Amygdala (tissue), 56 donors: ENCODE data around the gene OMD.

Experiments used
- DNase-seq, 56 donors: peaks; one replicate each; lab custom pipeline; 2025; lab: John Stamatoyannopoulos, UW

Gene OMD, protein sequence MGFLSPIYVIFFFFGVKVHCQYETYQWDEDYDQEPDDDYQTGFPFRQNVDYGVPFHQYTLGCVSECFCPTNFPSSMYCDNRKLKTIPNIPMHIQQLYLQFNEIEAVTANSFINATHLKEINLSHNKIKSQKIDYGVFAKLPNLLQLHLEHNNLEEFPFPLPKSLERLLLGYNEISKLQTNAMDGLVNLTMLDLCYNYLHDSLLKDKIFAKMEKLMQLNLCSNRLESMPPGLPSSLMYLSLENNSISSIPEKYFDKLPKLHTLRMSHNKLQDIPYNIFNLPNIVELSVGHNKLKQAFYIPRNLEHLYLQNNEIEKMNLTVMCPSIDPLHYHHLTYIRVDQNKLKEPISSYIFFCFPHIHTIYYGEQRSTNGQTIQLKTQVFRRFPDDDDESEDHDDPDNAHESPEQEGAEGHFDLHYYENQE

GRCh38 chr9:92424340-92424739, at the start of gene OMD:
OMD (minus strand) TSS chr9:92424471; CDS start chr9:92417558, 6,913 bp downstream.
- DNase-seq: no peak

DNA sequence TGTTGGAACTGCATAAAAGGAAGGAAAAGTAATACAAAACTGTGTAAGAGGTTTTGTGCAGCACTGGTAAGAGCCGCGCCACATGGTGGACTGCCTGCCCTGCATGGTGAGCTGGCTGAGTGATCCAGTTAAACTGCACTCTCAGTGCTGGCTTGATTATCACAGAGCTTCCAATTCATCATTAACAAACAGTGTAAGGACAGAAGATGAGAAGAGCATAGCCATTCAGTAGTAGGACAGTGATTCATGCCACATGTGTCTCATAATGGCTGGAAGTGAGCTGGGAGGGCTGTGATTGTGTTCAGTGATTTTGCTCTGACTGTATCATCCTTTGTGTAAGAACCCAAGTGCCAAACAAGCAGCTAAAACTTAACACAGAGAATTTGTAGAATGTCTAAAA, 43.9 kb upstream of the OMD start:
- DNase-seq: peak in 11 of 56 donors; percentile 2 to 52 (median 16)

DNA sequence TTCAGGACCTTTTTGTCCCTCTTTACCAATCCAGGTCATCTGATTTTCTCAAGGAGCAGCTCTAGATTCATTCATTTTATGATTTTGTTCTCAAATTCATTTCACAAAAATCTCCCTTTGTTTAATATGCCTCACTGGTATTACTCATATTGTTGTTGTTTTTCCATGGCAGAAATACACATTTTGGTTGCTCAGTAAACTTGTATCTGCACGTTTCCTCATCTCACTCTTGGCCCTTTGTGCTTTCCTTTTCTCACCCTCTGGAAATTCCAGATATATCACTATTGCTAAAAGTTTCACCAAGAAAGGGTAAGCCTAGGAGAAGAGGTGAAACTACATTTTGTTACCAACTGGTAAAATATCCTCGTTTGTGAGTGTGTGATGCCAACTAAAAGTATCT, 43.2 kb upstream of the OMD start:
- DNase-seq: no peak

GRCh38 chr9:92467041-92467440, 42.8 kb upstream of the OMD start:
- DNase-seq: no peak

DNA sequence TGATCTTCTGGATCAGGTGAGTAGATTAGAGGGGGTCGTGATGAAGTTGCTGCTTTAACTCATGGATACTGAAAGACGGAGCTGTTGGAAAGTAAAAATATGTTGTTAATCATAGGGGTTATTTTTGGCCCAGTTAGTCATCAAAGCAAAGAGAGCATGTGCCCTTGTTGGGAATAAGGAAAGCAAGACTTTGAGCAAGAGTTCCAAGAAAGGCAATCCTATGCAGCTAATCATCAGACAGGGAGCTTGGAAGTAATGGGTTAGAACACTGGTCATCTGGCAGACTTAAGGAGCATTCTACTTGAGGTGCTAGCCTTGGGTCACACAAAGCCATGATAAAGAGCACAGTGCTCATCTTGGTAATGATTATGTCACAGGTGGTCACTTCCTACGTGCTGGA, 39.7 kb upstream of the OMD start:
- DNase-seq: no peak

DNA sequence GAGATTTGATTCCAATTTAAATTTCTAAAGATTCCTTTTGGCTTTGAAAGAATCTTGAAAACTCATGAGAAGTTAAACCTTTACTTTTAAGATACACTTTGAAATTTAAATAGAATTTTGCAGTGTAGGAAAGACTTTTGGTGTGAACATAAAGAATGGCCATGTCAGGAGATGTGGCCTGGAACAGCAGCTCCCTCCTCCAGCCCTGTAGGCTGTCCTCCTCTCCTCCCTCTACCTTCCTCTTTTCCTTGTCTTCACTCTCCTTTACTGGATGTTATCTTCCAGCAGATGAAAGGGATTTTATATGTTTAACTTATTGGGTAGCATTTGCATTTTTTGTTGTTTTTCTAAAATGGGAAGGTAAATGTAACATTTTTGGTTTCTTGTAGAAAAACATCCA, 39.1 kb upstream of the OMD start:
- DNase-seq: no peak

DNA sequence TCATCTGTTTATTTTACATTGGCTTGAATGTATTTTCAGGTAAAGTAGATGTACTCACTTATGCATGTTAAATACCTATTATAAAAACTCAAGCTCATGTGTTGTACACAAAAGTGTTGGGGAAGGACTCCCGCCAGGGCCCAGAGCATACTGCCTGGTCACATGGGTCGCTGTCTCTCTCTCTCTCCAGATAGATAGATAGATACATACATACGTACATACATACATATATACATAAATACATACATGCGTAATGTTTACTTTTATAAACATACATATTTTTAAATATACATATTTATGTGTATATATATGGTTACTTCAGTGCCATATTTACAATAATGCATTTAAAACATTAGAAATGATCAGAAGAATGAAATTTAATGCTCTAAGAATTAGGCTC, 33.3 kb upstream of the OMD start:
- DNase-seq: no peak

DNA sequence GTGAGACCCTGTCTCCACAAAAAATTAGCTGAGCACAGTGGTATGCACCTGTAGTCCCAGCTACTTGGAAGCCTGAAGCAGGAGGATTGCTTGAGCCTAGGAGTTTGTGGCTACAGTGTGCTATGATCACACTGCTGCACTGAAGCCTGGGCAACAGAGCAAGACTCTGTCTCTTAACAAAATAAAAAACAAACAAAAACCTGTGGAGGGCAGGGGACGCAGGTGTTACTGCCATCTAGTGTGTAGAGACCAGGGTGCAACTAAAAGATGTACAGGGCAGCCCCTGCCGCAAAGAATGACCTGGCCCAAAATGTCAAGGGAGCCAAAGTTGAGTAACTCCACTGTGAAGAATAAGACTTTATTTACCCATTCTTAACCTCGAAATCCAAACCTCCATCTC, 30.9 kb upstream of the OMD start:
- DNase-seq: no peak

DNA sequence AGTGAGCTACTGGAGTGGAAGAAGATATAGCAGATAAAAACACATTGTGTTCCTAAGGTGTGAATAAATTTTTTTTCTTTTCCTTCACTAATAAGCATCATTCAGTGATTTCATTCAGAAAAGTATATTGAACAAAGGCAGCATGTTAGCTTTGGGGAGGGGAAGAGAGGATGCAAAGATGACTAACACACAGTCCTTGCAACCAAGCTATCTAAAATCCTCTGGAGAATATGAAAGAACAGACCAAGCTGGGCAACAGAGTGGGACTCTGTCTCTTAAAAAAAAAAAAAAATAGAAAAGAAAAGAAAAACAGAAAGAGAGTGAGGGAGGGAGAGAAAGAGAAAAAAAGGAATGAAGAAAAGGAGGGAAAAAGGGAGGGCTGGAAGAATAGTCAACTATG, 22.3 kb upstream of the OMD start:
- no peak for DNase-seq

DNA sequence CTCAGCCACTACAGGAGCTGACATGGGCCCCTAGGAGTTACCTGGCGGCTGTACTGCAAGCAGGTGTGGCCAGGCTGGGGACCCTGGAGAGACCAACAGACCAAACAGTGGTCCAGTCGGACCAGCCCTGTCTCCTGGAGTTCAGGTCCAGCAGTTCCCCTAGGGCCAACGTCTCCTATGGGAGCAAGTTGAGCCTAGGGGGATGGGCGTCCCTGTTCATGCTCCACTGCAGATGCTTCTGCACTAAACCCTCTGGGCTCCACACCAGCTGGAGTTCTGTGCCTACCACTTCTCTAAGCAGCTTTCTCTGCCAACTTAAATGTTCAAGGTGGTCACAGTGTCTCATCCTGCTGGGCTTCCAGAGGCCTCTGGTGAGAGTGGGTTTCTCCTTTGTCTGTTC, 20.6 kb upstream of the OMD start:
- DNase-seq: no peak

DNA sequence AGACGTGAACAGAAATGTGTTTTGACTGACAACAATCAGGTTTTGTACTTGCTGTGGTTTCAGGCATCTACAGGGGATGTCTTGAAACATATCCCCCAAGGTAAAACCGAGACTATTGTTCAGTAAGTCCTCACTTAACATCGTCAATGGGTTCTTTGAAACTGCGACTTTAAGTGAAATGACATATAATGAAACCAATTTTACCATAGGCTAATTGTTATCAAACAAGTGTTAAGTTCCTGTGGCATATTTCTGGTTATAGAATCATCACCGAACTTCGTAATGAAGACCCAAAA, 16.4 kb upstream of the OMD start:
- DNase-seq: no peak

- DNase-seq: no peak
Measured at GRCh38 chr9:92439921-92440750, 15.9 kb upstream of the OMD start.

DNA sequence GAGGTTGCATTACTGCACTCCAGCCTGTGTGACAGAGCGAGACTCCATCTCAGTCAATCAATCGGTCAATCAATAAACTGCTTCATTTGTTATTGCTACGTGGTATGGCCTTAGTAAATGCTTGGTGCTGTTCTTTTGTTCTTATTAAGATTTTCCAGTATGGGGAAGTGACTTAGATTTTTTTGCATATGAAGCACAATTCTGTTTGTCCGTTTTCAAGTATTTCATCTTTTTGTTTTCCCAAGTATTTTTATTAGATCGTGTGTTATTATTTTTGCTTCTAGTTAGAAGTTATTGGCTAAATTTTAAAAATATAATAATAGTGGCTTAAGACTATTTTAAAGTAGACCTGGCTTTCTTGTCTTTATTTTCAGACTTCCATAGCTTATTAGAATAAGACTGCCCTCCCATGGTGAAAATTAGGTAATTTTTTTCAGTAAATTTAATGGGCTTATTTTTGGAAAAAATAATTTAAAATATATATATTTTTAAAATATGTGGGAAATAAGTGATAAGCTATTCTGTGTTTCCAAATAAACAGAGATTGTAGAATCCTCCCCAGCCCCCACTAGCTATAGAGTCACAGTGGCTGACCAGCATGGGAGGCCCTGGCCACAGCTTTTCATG, 14.7 kb upstream of the OMD start:
- no peak for DNase-seq

DNA sequence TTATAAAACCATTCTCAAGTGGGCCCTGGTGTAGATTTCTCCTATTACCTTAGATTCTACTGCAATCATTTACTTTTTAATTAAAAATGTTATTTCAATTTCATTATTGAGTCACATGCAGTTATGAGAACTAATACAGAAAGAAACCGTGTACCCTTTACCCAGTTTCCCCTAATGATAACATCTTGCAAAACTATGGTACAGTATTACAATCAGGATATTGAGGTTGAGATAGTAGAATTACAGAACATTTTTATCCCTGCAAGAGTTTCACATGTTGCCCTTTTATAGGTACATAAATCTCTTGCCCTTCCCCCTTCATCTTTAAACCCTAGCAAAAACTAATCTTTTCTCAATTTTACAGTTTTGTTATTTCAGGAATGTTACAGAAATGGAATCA, 11.0 kb upstream of the OMD start:
- DNase-seq: no peak

DNA sequence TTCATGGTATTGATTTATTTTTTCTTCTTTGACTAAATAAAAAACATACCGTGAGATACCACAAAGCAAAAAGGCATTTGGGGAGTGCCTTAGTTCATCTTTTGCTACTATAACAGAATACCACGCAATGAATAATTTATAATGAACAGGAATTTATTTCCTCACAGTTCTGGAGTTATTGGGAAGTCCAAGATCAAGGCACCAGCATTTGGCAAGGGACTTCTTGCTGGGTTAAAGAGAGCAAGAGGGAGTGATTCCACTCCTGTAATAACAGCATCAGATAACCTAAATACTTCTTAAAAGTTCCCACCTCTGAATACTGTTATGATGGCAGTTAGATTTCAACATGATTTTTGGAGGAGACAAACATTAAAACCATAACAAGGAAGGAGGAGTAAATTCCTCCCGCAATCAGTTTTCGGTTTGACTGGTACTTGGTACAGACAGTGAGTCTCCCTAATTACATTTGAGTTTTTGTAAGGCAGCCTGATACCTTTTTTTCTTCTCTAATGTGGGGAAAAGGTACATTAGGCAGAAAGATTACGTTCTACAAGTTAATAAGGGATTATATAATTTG, 8.8 kb upstream of the OMD start:
- DNase-seq: no peak

- peak in 3 of 56 donors; percentile 2 to 3 (median 3) for DNase-seq
Measured at GRCh38 chr9:92432350-92432749, 8.1 kb upstream of the OMD start.

GRCh38 chr9:92429836-92430235, 5.6 kb upstream of the OMD start:
- no peak for DNase-seq

DNA sequence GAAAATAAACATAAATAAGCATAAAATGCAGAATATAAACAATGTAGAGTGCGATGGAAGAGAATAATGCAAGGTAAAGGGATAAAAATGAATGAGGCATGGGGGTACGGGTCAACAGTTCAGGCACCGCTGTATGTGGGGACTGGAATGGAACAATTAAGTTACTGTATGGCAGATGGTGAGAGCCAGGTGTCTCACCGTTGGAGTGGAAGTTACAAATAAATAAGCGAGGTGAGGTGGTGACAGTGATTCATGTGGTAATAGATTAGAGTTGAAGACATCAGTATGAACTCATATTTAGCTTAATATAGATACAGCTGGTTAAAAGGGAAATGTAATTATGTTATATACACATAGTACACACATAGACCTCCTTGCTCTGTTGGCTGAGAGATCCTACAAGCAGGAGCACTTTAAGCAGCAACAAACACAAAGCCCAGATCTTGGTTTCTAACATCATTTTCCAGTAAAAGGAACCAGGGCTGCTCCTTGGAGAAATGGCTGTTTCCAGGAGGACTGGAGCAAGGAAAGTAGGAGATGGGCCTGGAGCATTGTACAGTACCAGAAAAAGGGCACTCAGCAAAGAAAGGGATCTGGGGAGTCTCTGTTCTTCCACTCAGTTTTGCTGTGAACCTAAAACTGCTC, 2.4 kb upstream of the OMD start:
- DNase-seq: no peak

DNA sequence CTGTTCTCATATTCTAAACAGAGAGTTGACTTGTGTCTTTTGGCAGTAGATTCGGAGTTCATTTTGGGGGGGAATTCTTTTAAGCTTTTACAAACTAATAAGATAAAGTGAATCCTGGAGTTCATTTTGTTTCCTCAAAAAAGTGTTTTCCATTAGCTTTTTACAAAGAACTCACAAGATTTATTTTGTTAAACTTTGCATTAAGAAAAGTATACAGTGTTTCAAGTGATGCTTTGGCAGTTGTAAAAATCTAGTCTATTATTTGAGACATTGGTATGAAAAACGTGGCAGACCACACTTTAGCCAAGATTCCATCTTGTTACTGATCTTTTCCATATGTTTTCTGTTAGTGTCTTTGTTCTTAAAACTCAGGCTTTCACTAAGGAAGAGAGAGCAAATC, 1.2 kb upstream of the OMD start:
- no peak for DNase-seq

DNA sequence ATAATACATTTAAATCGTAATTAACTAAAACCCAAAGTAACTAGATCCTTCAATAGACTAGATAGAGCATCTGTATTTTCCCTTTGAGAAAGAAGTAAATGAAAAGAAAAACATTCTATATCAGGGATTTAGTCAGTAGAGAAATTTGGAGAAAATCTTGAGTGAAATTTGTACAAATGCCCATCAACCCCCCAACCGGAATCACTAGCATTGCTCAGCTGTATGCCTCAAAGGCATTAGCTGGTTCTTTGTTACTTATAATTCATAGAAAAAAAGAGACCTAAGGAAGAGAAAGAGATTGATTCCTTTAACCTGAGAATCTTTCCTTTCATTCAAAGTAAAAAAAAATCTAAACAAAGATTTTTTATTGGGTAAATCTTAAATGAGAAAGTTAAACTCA, 659 bp downstream of the OMD start:
- no peak for DNase-seq
